HG03575 (cell line): ENCODE results near the gene PLSCR2.
"Not testable (repeated sequence)": the region's sequence is repeated elsewhere in the genome, so short reads cannot be mapped to it uniquely, and the experiment has no call there.

Experiments used
- ATAC-seq: cut with Tn5 transposase; IDR thresholded peaks from one replicate; pipeline ENCODE4 v1.9.1; 2021; ENCODE audit not compliant: unreplicated experiment, insufficient number of reproducible peaks, low FRiP score; ENCODE audit errors: extremely low read depth

Gene PLSCR2

GRCh38 chr3:146469150-146470017, at the start of gene PLSCR2:
Gene PLSCR2, minus strand, starts transcription at chr3:146469561. Its CDS starts 9,657 bp downstream, at chr3:146459904.
- ATAC-seq: peak; percentile 65

- ATAC-seq: no peak
Measured at GRCh38 chr3:146517684-146518435, 48.5 kb upstream of the PLSCR2 start.

GRCh38 chr3:146513386-146514051, 44.2 kb upstream of the PLSCR2 start:
- no peak for ATAC-seq

- no peak for ATAC-seq
Measured at GRCh38 chr3:146511402-146512134, 42.2 kb upstream of the PLSCR2 start.

GRCh38 chr3:146507331-146508120, 38.2 kb upstream of the PLSCR2 start:
- no peak for ATAC-seq

GRCh38 chr3:146505516-146505915, 36.2 kb upstream of the PLSCR2 start:
- no peak for ATAC-seq

- no peak for ATAC-seq
Measured at GRCh38 chr3:146504498-146505197, 35.3 kb upstream of the PLSCR2 start.

- ATAC-seq: peak; percentile 92
Measured at GRCh38 chr3:146503461-146504202, 34.3 kb upstream of the PLSCR2 start.

GRCh38 chr3:146502887-146503460, 33.6 kb upstream of the PLSCR2 start:
- ATAC-seq: no peak

GRCh38 chr3:146501752-146502151, 32.4 kb upstream of the PLSCR2 start:
- ATAC-seq: peak; percentile 20

- ATAC-seq: no peak
Measured at GRCh38 chr3:146499701-146500100, 30.3 kb upstream of the PLSCR2 start.

- ATAC-seq: no peak
Measured at GRCh38 chr3:146498002-146498736, 28.8 kb upstream of the PLSCR2 start.

GRCh38 chr3:146497145-146497843, 27.9 kb upstream of the PLSCR2 start:
- ATAC-seq: not testable (repeated sequence)

GRCh38 chr3:146496726-146497125, 27.4 kb upstream of the PLSCR2 start:
- no peak for ATAC-seq

GRCh38 chr3:146496251-146496650, 26.9 kb upstream of the PLSCR2 start:
- no peak for ATAC-seq
